Liver (tissue), 9 donors: ENCODE measurements around the gene RGS12. TPM values are rescaled to one million over a fixed set of nuclear protein-coding genes. Genes with fewer than 3 reads are reported as not detected.

Source experiments
- DNase-seq: peaks from one replicate; pipeline ENCODE4 v3.0.0-alpha.2; 2017; ENCODE audit warnings: low spot score
- H3K27ac ChIP-seq, 2 donors: one replicate each; pipeline ENCODE4 v1.7.0; 2013; ENCODE audit warnings: inconsistent platforms in 2 of 2, low read length in 2 of 2, control low read depth in 1 of 2, low read depth in 1 of 2, mild to moderate bottlenecking in 1 of 2
- H3K27me3 ChIP-seq, 4 donors: one replicate each; pipeline versions ENCODE4 v1.6.1 to v1.7.0; 2013; ENCODE audit warnings: low read length in 3 of 4, inconsistent platforms in 1 of 4, mild to moderate bottlenecking in 1 of 4, moderate library complexity in 1 of 4; ENCODE audit not compliant: control insufficient read depth in 4 of 4, insufficient read depth in 4 of 4
- H3K36me3 ChIP-seq, 4 donors: one replicate each; pipeline versions ENCODE4 v1.6.1 to v1.7.0; 2013; ENCODE audit warnings: low read length in 3 of 4, mild to moderate bottlenecking in 3 of 4, low read depth in 1 of 4, moderate library complexity in 1 of 4; ENCODE audit not compliant: control insufficient read depth in 4 of 4, insufficient read depth in 3 of 4
- H3K4me1 ChIP-seq, 4 donors: one replicate each; pipeline versions ENCODE4 v1.6.1 to v1.7.0; 2013; ENCODE audit warnings: low read length in 3 of 4, mild to moderate bottlenecking in 3 of 4, moderate library complexity in 1 of 4; ENCODE audit not compliant: control insufficient read depth in 4 of 4, insufficient read depth in 4 of 4
- H3K4me3 ChIP-seq, 3 donors: one replicate each; pipeline versions ENCODE4 v1.6.1 to v1.7.0; 2013; ENCODE audit warnings: low read length in 3 of 3, control low read depth in 1 of 3, low read depth in 1 of 3, mild to moderate bottlenecking in 1 of 3
- H3K9ac ChIP-seq, 2 donors: one replicate each; pipeline ENCODE4 v1.7.0; 2013; ENCODE audit warnings: low read length in 2 of 2, mild to moderate bottlenecking in 2 of 2, moderate library complexity in 2 of 2, control low read depth in 1 of 2, low read depth in 1 of 2
- H3K9me3 ChIP-seq, 4 donors: one replicate each; pipeline versions ENCODE4 v1.6.1 to v1.7.0; 2013; ENCODE audit warnings: low read length in 3 of 4; ENCODE audit not compliant: control insufficient read depth in 4 of 4
- ATF3 ChIP-seq: IDR thresholded peaks from 2 replicates; pipeline ENCODE4 v1.6.1; 2016; ENCODE audit warnings: antibody characterized with exemption
- CTCF ChIP-seq: fragments of 150-350 bp; IDR thresholded peaks from 2 replicates; pipeline ENCODE4 v1.5.1; 2017; ENCODE audit warnings: improper control_type of control experiment, low read depth, low read length; ENCODE audit not compliant: missing input control
- EGR1 ChIP-seq, 2 donors: IDR thresholded peaks; 2 replicates each; pipeline ENCODE4 v1.6.1; 2016 to 2018; ENCODE audit warnings: antibody characterized with exemption in 2 of 2, low read depth in 2 of 2
- FOXA1 ChIP-seq: IDR thresholded peaks from 2 replicates; pipeline ENCODE4 v1.6.1; 2016; ENCODE audit warnings: antibody characterized with exemption
- FOXA2 ChIP-seq: IDR thresholded peaks from 2 replicates; pipeline ENCODE4 v1.6.1; 2016; ENCODE audit warnings: antibody characterized with exemption
- GABPA ChIP-seq, 2 donors: IDR thresholded peaks in 1 of 2; conservative IDR thresholded peaks in 1 of 2; 2 replicates each; pipeline ENCODE4 v1.6.1; 2016; ENCODE audit warnings: antibody characterized with exemption in 2 of 2, mild to moderate bottlenecking in 1 of 2, moderate library complexity in 1 of 2
- HNF4A ChIP-seq, 2 donors: conservative IDR thresholded peaks; 2 replicates each; pipeline ENCODE4 v1.6.1; 2016; ENCODE audit warnings: antibody characterized with exemption in 2 of 2, mild to moderate bottlenecking in 2 of 2
- HNF4G ChIP-seq: IDR thresholded peaks from 2 replicates; pipeline ENCODE4 v1.6.1; 2016; ENCODE audit warnings: antibody characterized with exemption
- JUND ChIP-seq, 2 donors: IDR thresholded peaks; 2 replicates each; pipeline ENCODE4 v1.6.1; 2016; ENCODE audit warnings: antibody characterized with exemption in 2 of 2
- NR2F2 ChIP-seq: IDR thresholded peaks from 2 replicates; pipeline ENCODE4 v1.6.1; 2016; ENCODE audit warnings: antibody characterized with exemption
- RAD21 ChIP-seq, 2 donors: IDR thresholded peaks; 2 replicates each; pipeline ENCODE4 v1.6.1; 2016; ENCODE audit warnings: antibody characterized with exemption in 2 of 2, mild to moderate bottlenecking in 2 of 2
- RXRA ChIP-seq, 2 donors: IDR thresholded peaks; 2 replicates each; pipeline ENCODE4 v1.6.1; 2017 to 2018; ENCODE audit warnings: antibody characterized with exemption in 2 of 2, mild to moderate bottlenecking in 1 of 2
- SP1 ChIP-seq: IDR thresholded peaks from 2 replicates; pipeline ENCODE4 v1.6.1; 2018; ENCODE audit warnings: antibody characterized with exemption, mild to moderate bottlenecking
- TAF1 ChIP-seq: conservative IDR thresholded peaks from 2 replicates; pipeline ENCODE4 v1.6.1; 2016; ENCODE audit warnings: antibody characterized with exemption, mild to moderate bottlenecking
- YY1 ChIP-seq: IDR thresholded peaks from 2 replicates; pipeline ENCODE4 v1.6.1; 2016; ENCODE audit warnings: antibody characterized with exemption, mild to moderate bottlenecking
- WGBS: extraction: QIAGEN DNeasy Blood & Tissue Kit; methylation state at CpG from one replicate; pipeline ENCODE4 v1.1.7; 2013; 5-methylcytosine and 5-hydroxymethylcytosine counted together
- polyA plus RNA-seq, 2 donors: library from polyadenylated mRNA; stranded (reverse) in 1 of 2; unstranded in 1 of 2; fragments of 200-250 nt in 1 of 2; fragments of >200 nt in 1 of 2; fragmentation: Nextera tagmentation in 1 of 2; extraction: Ambion mirVana in 1 of 2; gene quantifications; one replicate each; pipeline versions ENCODE4 v1.2.1 to v1.2.3, GENCODE V29; 2013 to 2015
- total RNA-seq, 2 donors: library from RNA; depleted of rRNA; stranded (reverse); fragments of >200 nt; gene quantifications; one replicate each; pipeline ENCODE4 v1.2.3, GENCODE V29; 2014
- TF ChIP-seq, protein P1 (sequence below): IDR thresholded peaks from 2 replicates; pipeline ENCODE4 v1.6.1; 2016; ENCODE audit warnings: antibody characterized with exemption
- TF ChIP-seq, protein P2 (sequence below): IDR thresholded peaks from 2 replicates; pipeline ENCODE4 v1.6.1; 2016; ENCODE audit warnings: antibody characterized with exemption
- TF ChIP-seq, protein P3 (sequence below): IDR thresholded peaks from 2 replicates; pipeline ENCODE4 v1.6.1; 2016; ENCODE audit warnings: antibody characterized with exemption, mild to moderate bottlenecking
- donor health status: healthy.
- donor health status: healthy.
- donor health status: healthy.
- donor health status: healthy.
- donor health status: healthy.

The RGS12 gene
- total and polyA plus RNA-seq, 4 donors = 6.4 to 23.2 (median 11.5) TPM

DNA sequence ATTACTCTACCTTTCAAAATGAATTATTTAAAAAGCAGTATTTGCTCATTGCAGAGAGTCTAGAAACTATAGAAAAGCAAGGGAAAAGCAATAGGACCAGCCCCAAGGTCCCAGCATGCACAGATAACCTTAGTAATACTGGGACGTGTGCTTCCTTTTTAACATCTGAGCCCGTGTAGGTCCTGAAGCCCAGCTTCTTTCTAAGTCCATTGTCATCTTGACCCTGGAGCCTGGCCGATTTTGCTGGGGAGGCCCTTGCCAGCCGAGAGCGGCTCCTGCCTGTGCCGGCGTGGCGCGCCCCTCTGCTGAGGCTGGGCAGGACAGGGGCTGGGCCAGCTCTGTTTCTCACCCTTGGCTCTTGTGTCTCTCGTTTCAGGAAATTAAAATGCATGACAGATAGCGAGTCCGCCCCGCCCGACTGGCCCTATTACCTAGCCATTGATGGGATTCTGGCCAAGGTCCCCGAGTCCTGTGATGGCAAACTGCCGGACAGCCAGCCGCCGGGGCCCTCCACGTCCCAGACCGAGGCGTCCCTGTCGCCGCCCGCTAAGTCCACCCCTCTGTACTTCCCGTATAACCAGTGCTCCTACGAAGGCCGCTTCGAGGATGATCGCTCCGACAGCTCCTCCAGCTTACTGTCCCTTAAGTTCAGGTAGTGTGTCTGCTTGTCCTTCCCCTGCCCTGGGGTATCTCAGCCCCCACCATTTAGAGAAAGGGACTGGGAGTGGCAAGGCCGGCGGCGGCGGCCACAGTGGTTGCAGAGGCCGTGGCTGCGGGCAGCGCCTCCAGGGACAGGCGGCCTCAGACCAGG lies 39.8 kb upstream of the RGS12 start:
- WGBS = 94% methylated on average over 38 of the region's 38 CpGs
- TF ChIP-seq NR2F2 (no peak), SP1 (no peak), JUND (IDR thresholded peaks at IDR 0.05) (no peak), ATF3 (no peak), EGR1 (IDR thresholded peaks at IDR 0.05; ENCODE audit: low read depth in 2 of 2) (no peak), HNF4A (conservative IDR thresholded peaks at IDR 0.05) (no peak), RAD21 (IDR thresholded peaks at IDR 0.05) (no peak), GABPA (IDR thresholded peaks at IDR 0.05 in 1 of 2, conservative IDR thresholded peaks at IDR 0.05 in 1 of 2) (no peak)
- TF ChIP-seq, protein P1, sequence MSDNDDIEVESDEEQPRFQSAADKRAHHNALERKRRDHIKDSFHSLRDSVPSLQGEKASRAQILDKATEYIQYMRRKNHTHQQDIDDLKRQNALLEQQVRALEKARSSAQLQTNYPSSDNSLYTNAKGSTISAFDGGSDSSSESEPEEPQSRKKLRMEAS = no peak
- H3K9ac ChIP-seq = no peak overlapping the region
- no peak overlapping the region for H3K4me3 ChIP-seq
- DNase-seq = no peak
- H3K27ac ChIP-seq = no peak overlapping the region
- no peaks in the 10 kb centered on the region for H3K4me1 ChIP-seq
- H3K36me3 ChIP-seq = peaks cover 0 to 3% (median 0%) of the 10 kb centered on the region in 4 donors
- H3K9me3 ChIP-seq = no peaks in the 10 kb centered on the region
- H3K27me3 ChIP-seq = no peaks in the 10 kb centered on the region

DNA sequence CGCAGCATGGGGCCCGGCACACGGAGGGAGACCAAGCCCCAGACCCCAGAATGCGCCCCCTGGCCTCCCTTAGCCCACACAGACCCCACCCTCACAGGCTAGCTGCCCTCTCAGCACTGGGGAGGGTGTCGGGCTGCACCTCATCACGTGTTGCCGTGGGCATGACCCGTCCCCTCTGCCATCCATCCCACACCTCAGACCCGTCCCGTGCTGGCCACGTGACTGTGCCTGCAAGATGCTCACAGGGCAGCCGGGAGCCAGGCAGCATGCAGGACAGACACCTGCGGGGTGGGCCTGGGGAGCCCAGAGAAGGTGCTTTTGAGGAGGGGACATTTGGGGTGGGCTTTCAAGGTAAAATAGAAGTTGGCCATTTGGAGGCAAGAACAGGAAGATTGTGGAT lies 39.0 kb upstream of the RGS12 start:
- 82% methylated on average over 13 of the region's 13 CpGs for WGBS

More for the DNA sequence above, 39.0 kb upstream of the RGS12 start:
- Histone ChIP-seq H3K27me3 (no peaks in the 10 kb centered on the region), H3K4me3 (no peak overlapping the region), H3K4me1 (no peaks in the 10 kb centered on the region), H3K36me3 (peaks cover 0 to 3% (median 0%) of the 10 kb centered on the region in 4 donors), H3K27ac (no peak overlapping the region), H3K9me3 (no peaks in the 10 kb centered on the region), H3K9ac (no peak overlapping the region)
- no peak for DNase-seq
- no peak for TF ChIP-seq FOXA1
- TF ChIP-seq NR2F2 = no peak
- no peak for TF ChIP-seq CTCF
- no peak for TF ChIP-seq ATF3
- no peak for TF ChIP-seq RAD21 (IDR thresholded peaks at IDR 0.05)
- TF ChIP-seq, protein P1 = no peak
- TF ChIP-seq, protein P2, sequence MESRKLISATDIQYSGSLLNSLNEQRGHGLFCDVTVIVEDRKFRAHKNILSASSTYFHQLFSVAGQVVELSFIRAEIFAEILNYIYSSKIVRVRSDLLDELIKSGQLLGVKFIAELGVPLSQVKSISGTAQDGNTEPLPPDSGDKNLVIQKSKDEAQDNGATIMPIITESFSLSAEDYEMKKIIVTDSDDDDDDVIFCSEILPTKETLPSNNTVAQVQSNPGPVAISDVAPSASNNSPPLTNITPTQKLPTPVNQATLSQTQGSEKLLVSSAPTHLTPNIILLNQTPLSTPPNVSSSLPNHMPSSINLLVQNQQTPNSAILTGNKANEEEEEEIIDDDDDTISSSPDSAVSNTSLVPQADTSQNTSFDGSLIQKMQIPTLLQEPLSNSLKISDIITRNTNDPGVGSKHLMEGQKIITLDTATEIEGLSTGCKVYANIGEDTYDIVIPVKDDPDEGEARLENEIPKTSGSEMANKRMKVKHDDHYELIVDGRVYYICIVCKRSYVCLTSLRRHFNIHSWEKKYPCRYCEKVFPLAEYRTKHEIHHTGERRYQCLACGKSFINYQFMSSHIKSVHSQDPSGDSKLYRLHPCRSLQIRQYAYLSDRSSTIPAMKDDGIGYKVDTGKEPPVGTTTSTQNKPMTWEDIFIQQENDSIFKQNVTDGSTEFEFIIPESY = no peak
- no peak for TF ChIP-seq GABPA (IDR thresholded peaks at IDR 0.05 in 1 of 2, conservative IDR thresholded peaks at IDR 0.05 in 1 of 2)
- no peak for TF ChIP-seq EGR1 (IDR thresholded peaks at IDR 0.05; ENCODE audit: low read depth in 2 of 2)
- no peak for TF ChIP-seq SP1
- no peak for TF ChIP-seq HNF4G
- no peak for TF ChIP-seq FOXA2
- TF ChIP-seq TAF1 = no peak
- TF ChIP-seq RXRA (IDR thresholded peaks at IDR 0.05) = no peak
- no peak for TF ChIP-seq YY1
- TF ChIP-seq HNF4A (conservative IDR thresholded peaks at IDR 0.05) = no peak
- no peak for TF ChIP-seq JUND (IDR thresholded peaks at IDR 0.05)
- TF ChIP-seq, protein P3, sequence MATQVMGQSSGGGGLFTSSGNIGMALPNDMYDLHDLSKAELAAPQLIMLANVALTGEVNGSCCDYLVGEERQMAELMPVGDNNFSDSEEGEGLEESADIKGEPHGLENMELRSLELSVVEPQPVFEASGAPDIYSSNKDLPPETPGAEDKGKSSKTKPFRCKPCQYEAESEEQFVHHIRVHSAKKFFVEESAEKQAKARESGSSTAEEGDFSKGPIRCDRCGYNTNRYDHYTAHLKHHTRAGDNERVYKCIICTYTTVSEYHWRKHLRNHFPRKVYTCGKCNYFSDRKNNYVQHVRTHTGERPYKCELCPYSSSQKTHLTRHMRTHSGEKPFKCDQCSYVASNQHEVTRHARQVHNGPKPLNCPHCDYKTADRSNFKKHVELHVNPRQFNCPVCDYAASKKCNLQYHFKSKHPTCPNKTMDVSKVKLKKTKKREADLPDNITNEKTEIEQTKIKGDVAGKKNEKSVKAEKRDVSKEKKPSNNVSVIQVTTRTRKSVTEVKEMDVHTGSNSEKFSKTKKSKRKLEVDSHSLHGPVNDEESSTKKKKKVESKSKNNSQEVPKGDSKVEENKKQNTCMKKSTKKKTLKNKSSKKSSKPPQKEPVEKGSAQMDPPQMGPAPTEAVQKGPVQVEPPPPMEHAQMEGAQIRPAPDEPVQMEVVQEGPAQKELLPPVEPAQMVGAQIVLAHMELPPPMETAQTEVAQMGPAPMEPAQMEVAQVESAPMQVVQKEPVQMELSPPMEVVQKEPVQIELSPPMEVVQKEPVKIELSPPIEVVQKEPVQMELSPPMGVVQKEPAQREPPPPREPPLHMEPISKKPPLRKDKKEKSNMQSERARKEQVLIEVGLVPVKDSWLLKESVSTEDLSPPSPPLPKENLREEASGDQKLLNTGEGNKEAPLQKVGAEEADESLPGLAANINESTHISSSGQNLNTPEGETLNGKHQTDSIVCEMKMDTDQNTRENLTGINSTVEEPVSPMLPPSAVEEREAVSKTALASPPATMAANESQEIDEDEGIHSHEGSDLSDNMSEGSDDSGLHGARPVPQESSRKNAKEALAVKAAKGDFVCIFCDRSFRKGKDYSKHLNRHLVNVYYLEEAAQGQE = no peak
